ENCODE data around the gene AAMP.

AAMP gene

GRCh38 chr2:218266316-218266979 lies 3.5 kb downstream of the AAMP start:
- Histone ChIP-seq H3K4me3 (no peak overlapping the region), H3K27ac (no peak overlapping the region)
- TF ChIP-seq CTCF (IDR thresholded peaks at IDR 0.05) = no peak
- no peak for DNase-seq (ENCODE audit: low spot score)

- no peak overlapping the region for H3K4me3 ChIP-seq
- no peak for DNase-seq (ENCODE audit: low spot score)
- no peak for TF ChIP-seq CTCF (IDR thresholded peaks at IDR 0.05)
- H3K27ac ChIP-seq = no peak overlapping the region
Observed at GRCh38 chr2:218265626-218266025, 4.3 kb downstream of the AAMP start.

GRCh38 chr2:218264773-218265561 lies 5.0 kb downstream of the AAMP start:
- DNase-seq (ENCODE audit: low spot score) = no peak
- TF ChIP-seq CTCF (IDR thresholded peaks at IDR 0.05) = no peak
- H3K27ac ChIP-seq = peak overlapping the region in 1 of 2 donors; percentile 54
- no peak overlapping the region for H3K4me3 ChIP-seq

- no peak for TF ChIP-seq CTCF (IDR thresholded peaks at IDR 0.05)
- peak overlapping the region in 1 of 2 donors; percentile 54 for H3K27ac ChIP-seq
- H3K4me3 ChIP-seq = no peak overlapping the region
- no peak for DNase-seq (ENCODE audit: low spot score)
Observed at GRCh38 chr2:218263817-218264641, 5.9 kb downstream of the AAMP start.

- peak overlapping the region; percentile 11 for H3K4me3 ChIP-seq
- H3K27ac ChIP-seq = peak overlapping the region in 1 of 2 donors; percentile 86
- DNase-seq (ENCODE audit: low spot score) = no peak
- TF ChIP-seq CTCF (IDR thresholded peaks at IDR 0.05) = no peak
Observed at GRCh38 chr2:218262631-218263586, 7.0 kb downstream of the AAMP start.

- peak overlapping the region in 1 of 2 donors; percentile 86 for H3K27ac ChIP-seq
- peak overlapping the region; percentile 11 for H3K4me3 ChIP-seq
- no peak for DNase-seq (ENCODE audit: low spot score)
- TF ChIP-seq CTCF (IDR thresholded peaks at IDR 0.05) = no peak
Observed at GRCh38 chr2:218262237-218262600, 7.7 kb downstream of the AAMP start.
